H1 (cell line): ENCODE measurements around the gene PRR30. TPM values are rescaled to one million over a fixed set of nuclear protein-coding genes. Genes with fewer than 3 reads are reported as not detected.
A peak's percentile ranks its signal among the peaks of the same experiment; 100 is the strongest.

Source experiments
- ASH2L ChIP-seq: fragments of 200-600, 300-600 bp; sonication (generic); IDR thresholded peaks from one replicate; pipeline ENCODE4 v1.7.1; 2017; ENCODE audit warnings: low read length
- ATF2 ChIP-seq: IDR thresholded peaks from 2 replicates; pipeline ENCODE4 v1.6.1; 2012; ENCODE audit warnings: low read length, inconsistent platforms
- CHD2 ChIP-seq: IDR thresholded peaks from 2 replicates; pipeline ENCODE4 v1.6.1; 2012; ENCODE audit warnings: low read length, improper control_type of control experiment
- CREB1 ChIP-seq: IDR thresholded peaks from 2 replicates; pipeline ENCODE4 v1.6.1; 2012; ENCODE audit warnings: inconsistent platforms
- HDAC2 ChIP-seq, 2 experiments: fragments of 300-600 bp in 1 of 2; sonication (generic) in 1 of 2; IDR thresholded peaks; 2 replicates each; pipeline ENCODE4 v1.6.1; 2011 to 2012; ENCODE audit warnings: low read depth in 2 of 2, low read length in 2 of 2, mild to moderate bottlenecking in 2 of 2, moderate library complexity in 2 of 2, borderline replicate concordance in 1 of 2, inconsistent platforms in 1 of 2
- KDM1A ChIP-seq: fragments of 200-600, 300-600 bp; sonication (generic); IDR thresholded peaks from 2 replicates; pipeline ENCODE4 v1.7.1; 2016; ENCODE audit warnings: mild to moderate bottlenecking, low read length, borderline replicate concordance
- KDM4A ChIP-seq: IDR thresholded peaks from one replicate; pipeline ENCODE4 v1.7.1; 2012; ENCODE audit warnings: low read depth, mild to moderate bottlenecking, moderate library complexity, low read length, inconsistent platforms; ENCODE audit not compliant: severe bottlenecking
- NRF1 ChIP-seq: IDR thresholded peaks from 2 replicates; pipeline ENCODE4 v1.6.1; 2011; ENCODE audit warnings: mild to moderate bottlenecking, low read depth, low read length, improper control_type of control experiment
- RAD21 ChIP-seq, 2 experiments: IDR thresholded peaks in 1 of 2; conservative IDR thresholded peaks in 1 of 2; 2 replicates each; pipeline ENCODE4 v1.6.1; 2011; ENCODE audit warnings: low read depth in 2 of 2, low read length in 2 of 2, improper control_type of control experiment in 1 of 2, inconsistent platforms in 1 of 2, mild to moderate bottlenecking in 1 of 2, moderate library complexity in 1 of 2
- SAP30 ChIP-seq: fragments of 300-600 bp; sonication (generic); IDR thresholded peaks from 2 replicates; pipeline ENCODE4 v1.7.1; 2012; ENCODE audit warnings: low read length, moderate library complexity, mild to moderate bottlenecking, inconsistent platforms; ENCODE audit not compliant: insufficient read depth, insufficient replicate concordance
- SIN3A ChIP-seq, 2 experiments: IDR thresholded peaks in 1 of 2; conservative IDR thresholded peaks in 1 of 2; 2 replicates each; pipeline ENCODE4 v1.6.1; 2011 to 2012; ENCODE audit warnings: low read length in 2 of 2, improper control_type of control experiment in 1 of 2, low read depth in 1 of 2, mild to moderate bottlenecking in 1 of 2
- SP4 ChIP-seq: IDR thresholded peaks from 2 replicates; pipeline ENCODE4 v1.6.1; 2012; ENCODE audit warnings: low read length, inconsistent platforms
- TBP ChIP-seq: IDR thresholded peaks from 2 replicates; pipeline ENCODE4 v1.6.1; 2011; ENCODE audit warnings: low read depth, low read length, improper control_type of control experiment
- YY1 ChIP-seq: IDR thresholded peaks from 2 replicates; pipeline ENCODE4 v1.6.1; 2011; ENCODE audit warnings: low read depth, mild to moderate bottlenecking, low read length
- polyA plus RNA-seq, 7 experiments: library from polyadenylated mRNA; depleted of rRNA in 3 of 7; stranded (reverse) in 5 of 7; unstranded in 2 of 7; fragments of >200 nt in 5 of 7; fragments of 200-250 nt in 2 of 7; gene quantifications; 1 replicate in 5 of 7; 2 replicates in 1 of 7; 4 replicates in 1 of 7; pipeline versions ENCODE4 v1.2.1 to v1.2.3, GENCODE V29; 2011 to 2013; ENCODE audit warnings: missing spikeins in 2 of 7, mixed read lengths in 2 of 7
- total RNA-seq: library from RNA; stranded (reverse); fragmentation: NEBNext Ultra II Directional; extraction: Animal tissue kit (Norgen Biotek cat#: 25700); gene quantifications from 2 replicates; pipeline ENCODE4 v1.2.1, GENCODE V29; 2021
- TF ChIP-seq, protein P1 (sequence below): IDR thresholded peaks from 2 replicates; pipeline ENCODE4 v1.6.1; 2012; ENCODE audit warnings: inconsistent platforms

PRR30 gene
- total and polyA plus RNA-seq, 2 of the 8 experiments (the other 6 are each of a cell fraction or from before 2014, with no cell fraction given) = not detected

GRCh38 chr2:27133905-27134780 lies 5.1 kb downstream of the PRR30 start, which contains the start of gene PREB (continued):
- no peak for TF ChIP-seq TBP
- TF ChIP-seq SIN3A (conservative IDR thresholded peaks at IDR 0.05 in 1 of 2, IDR thresholded peaks at IDR 0.05 in 1 of 2; ENCODE audit: low read depth in 1 of 2, low read length in 2 of 2) = peak in 1 of 2 experiments; percentile 66; a peak in 2 of 4 replicates
- TF ChIP-seq KDM4A = peak; percentile 93
- TF ChIP-seq CHD2 = no peak
- TF ChIP-seq ATF2 = no peak
- TF ChIP-seq CREB1 = peak; percentile 85
- no peak for TF ChIP-seq KDM1A
- peak; percentile 92 for TF ChIP-seq ASH2L
- TF ChIP-seq, protein P1, sequence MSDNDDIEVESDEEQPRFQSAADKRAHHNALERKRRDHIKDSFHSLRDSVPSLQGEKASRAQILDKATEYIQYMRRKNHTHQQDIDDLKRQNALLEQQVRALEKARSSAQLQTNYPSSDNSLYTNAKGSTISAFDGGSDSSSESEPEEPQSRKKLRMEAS = 0 out of 2 replicates have a peak, but pooled peaks have one; percentile 14
- TF ChIP-seq SP4 = peak; percentile 93; the same call in 1 of the 2 replicates
- TF ChIP-seq NRF1 = peak; percentile 100
- no peak for TF ChIP-seq YY1
- TF ChIP-seq HDAC2 (IDR thresholded peaks at IDR 0.05; ENCODE audit: borderline replicate concordance in 1 of 2, low read depth in 2 of 2, low read length in 2 of 2) = peak in 1 of 2 experiments; percentile 87; a peak in 1 of 4 replicates
- peak; percentile 51 for TF ChIP-seq SAP30
- peak; percentile 56 to 67 for TF ChIP-seq RAD21 (IDR thresholded peaks at IDR 0.05 in 1 of 2, conservative IDR thresholded peaks at IDR 0.05 in 1 of 2; ENCODE audit: low read depth in 2 of 2, low read length in 2 of 2)
